CD4-positive, alpha-beta T cell treated with Interleukin-12 subunit alpha and Interleukin-12 subunit beta, for 1 hour (primary cell): Measurements from ENCODE around the gene DCANP1.
A peak's percentile ranks its signal among the peaks of the same experiment; 100 is the strongest.

ENCODE experiments used
- DNase-seq: peaks from one replicate; pipeline ENCODE4 v3.0.0-alpha.2; 2020

The DCANP1 gene

DNA sequence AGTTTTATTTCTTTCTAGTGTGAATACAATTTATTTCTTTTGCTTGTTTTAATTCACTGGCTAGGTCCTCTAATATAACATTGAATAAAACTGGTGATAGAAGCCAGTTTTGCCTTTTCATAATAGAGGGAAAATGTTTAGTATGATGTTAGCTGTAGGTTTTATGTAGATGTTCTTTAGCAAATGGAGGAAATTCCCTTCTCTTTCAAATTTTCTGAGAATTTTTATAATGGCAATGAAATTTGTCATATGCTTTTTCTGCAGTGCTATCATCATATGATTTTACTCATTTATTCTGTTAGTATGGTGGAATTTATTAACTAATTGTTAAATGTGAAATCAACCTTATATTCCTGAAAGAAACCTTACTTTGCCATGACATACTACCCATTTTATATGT is 30.1 kb downstream of the DCANP1 start:
- DNase-seq = no peak

- DNase-seq = no peak
Observed at GRCh38 chr5:135405082-135405481, 42.1 kb downstream of the DCANP1 start.

DNA sequence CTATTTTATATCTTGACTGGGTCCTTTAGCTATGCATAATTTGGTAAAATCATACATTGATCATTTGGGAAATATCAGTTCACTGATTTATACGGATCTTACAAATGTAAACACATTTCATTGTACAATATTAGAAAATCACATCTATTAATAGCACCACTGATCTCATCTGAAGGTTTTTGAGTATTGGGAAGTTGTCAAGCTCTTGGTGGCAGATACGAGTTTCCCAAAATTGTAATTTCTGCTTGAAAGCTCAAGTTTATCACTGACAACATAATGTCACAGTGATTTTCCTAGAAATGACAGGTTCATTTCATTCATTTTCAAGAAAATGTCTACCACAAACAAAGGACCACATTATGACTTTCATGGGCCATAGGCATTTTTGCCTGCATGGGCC is 45.1 kb downstream of the DCANP1 start:
- DNase-seq = no peak

- no peak for DNase-seq
Observed at GRCh38 chr5:135400866-135401265, 46.3 kb downstream of the DCANP1 start.

GRCh38 chr5:135399794-135400542 is 47.2 kb downstream of the DCANP1 start:
- DNase-seq = peak; percentile 12

- DNase-seq = peak; percentile 84
Observed at GRCh38 chr5:135398855-135399793, 48.0 kb downstream of the DCANP1 start, which contains the start of gene MACROH2A1. TSS of gene MACROH2A1 (minus strand) at chr5:135399231. CDS start at chr5:135389093, 10,138 bp downstream.

GRCh38 chr5:135398160-135398854 is 48.8 kb downstream of the DCANP1 start:
- peak; percentile 55 for DNase-seq

GRCh38 chr5:135397084-135397483 is 50.1 kb downstream of the DCANP1 start:
- no peak for DNase-seq

DNA sequence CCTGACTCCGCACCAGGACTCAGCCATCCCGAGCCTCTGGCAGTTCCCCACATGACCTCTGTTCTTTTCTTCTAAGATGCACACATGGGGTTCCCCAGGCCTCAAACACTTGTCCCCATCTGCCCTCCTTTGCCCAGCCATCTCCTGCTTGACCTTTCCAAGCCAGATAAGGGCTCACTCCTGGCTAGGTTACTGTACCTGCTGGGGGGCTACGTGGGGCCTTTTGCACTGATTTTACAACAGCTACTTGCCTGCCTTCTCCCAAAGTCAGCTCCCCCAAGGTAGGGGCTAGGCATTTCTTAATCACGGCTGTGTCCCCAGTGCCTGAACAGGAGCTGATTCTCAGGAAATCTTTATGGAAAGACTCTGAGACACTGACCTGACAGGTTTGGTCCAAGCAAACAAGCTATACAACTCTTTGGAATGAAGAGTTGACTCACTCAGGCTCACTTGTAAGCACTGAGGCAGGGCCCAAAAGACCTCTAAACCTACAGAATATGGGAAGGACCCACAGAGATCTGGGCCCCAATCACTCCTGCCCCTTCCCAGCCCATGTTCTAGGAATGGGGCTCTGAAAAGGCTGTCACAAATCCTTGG is 50.6 kb downstream of the DCANP1 start:
- no peak for DNase-seq

DNA sequence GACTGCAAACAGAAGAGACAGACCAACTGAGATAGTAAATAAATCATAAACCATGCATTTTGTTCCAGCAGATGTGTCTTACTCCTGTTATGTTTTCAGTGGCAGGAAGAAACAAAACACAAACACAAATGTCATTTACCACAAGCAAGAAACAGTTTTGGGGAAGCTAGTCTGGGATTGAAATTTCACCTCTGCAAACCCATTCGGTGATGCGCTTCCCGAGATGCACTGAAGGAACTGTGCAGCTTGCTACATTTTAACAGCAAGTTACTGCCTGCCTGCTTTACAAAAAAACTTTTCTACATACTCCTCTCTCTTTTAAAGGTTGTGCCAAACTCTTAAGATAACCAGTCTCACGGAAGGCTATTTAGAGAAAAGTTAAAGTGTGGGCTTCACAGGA is 51.3 kb downstream of the DCANP1 start:
- no peak for DNase-seq

DNA sequence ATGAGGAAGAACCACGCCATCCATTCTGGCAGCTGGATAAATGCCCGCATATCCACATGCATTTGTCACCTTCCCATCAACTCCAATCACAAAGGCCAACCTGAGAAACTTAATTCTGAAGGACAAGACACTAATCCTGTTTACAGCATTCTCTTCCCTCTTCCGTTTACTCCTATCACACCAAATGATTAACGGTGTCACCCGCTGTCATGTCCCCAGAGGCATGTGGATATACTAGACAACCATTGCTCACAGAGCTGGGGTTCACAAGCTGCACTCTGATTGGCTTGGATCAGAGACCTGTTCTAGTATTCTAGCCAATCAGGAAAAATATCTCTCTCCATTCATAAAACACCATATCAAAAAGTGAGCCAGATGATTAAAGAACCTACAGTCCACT is 51.7 kb downstream of the DCANP1 start:
- no peak for DNase-seq
